COR-L47 (cell line): ENCODE data around the gene GPNMB.
"Not testable (repeated sequence)": the region's sequence is repeated elsewhere in the genome, so short reads cannot be mapped to it uniquely, and the experiment has no call there.

Experiments used
- DNase-seq: peaks from one replicate; lab custom pipeline; 2025; lab: John Stamatoyannopoulos, UW

Gene GPNMB

DNA sequence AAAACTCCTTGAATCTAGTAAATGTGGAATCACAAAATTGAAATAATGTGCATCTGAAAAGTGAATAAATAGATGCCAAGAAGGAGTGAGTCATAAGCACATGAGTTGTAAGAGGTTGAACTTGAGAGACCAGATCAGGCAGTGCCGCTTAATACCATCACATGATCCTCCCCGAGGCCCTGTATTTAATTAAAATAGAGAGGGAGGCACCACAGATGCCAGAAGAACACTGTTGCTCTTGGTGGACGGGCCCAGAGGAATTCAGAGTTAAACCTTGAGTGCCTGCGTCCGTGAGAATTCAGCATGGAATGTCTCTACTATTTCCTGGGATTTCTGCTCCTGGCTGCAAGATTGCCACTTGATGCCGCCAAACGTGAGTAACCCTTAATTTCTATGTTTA is at the start of gene GPNMB:
TSS of gene GPNMB (plus strand) at position 221 of the 400 bp plus-strand sequence. CDS start at position 304, 83 bp downstream.
- no peak for DNase-seq

GRCh38 chr7:23197745-23198144 is 48.8 kb upstream of the GPNMB start:
- DNase-seq, result not testable (repeated sequence)

DNA sequence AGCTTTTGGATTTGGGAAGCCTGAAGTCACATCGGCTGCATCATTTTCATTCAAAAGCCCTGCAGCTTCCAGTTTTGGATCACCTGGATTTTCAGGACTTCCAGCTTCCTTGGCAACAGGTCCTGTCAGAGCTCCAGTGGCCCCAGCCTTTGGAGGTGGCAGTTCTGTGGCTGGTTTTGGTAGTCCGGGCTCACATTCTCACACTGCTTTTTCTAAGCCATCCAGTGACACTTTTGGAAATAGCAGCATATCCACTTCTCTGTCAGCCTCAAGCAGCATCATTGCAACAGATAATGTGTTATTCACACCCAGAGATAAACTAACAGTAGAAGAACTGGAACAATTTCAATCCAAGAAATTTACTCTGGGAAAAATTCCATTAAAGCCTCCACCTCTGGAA is 46.2 kb upstream of the GPNMB start:
- no peak for DNase-seq

GRCh38 chr7:23204241-23204640 is 42.3 kb upstream of the GPNMB start:
- DNase-seq, result no peak

DNA sequence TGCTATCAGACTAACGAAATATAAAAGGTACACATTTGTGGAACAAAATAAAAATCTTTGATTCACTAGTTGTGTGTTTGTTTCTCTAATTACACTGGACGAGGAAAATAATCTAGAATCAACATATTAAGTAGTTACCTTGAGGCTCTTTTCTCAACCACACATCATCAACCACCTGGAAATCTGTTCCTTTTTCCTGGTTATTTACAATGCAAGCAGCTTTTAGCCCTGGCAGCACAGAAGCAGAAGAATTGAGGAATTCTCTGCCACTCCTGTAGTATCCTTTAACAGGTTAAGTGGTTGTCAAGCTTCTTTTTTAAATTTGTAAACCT is 41.0 kb upstream of the GPNMB start:
- no peak for DNase-seq

DNA sequence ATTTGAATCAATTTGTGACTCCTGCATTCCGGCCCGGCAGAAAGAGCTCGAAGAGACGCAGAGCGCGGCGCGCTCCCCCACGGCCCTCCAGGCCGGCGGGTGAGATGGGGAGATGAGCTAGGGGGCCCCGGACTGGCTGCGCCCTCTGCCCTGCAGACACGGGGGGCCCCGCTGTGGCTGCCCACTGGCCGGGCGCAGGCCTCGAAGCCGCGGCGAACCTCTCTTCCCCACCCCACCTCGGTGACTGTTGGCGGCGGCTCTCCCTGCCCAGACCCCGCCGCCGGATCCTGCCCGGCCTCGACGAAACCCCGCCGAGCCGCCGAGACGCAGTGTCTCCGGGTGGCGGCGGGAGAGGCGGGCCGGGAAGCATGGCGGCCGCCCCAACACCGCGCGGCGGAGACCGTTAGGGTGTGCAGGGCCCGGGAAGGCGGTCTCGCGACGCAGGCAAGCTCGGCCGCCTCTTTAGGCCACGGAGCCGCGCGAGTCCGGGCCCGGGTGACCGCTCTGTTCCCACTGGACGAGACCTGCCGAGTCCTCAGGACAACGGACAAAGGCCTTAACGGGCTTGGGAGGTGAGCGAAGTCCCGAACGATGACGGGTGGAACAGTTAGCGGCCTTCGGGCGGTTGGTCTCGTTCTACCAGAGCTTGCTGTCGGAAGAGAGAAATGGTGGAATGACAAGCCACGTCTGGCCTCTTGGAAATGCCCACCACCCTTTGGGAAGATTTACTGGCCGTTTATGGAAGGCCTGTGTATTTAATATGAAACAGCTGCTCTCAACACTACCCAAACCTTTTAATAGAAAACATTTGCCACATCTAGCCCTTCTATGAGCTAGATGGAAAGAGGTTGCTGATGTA is 40.4 kb upstream of the GPNMB start:
- no peak for DNase-seq

GRCh38 chr7:23207021-23207420 is 39.6 kb upstream of the GPNMB start:
- DNase-seq, result no peak

GRCh38 chr7:23207884-23208283 is 38.7 kb upstream of the GPNMB start:
- no peak for DNase-seq

- no peak for DNase-seq
Measured at GRCh38 chr7:23208316-23208715, 38.3 kb upstream of the GPNMB start.

DNA sequence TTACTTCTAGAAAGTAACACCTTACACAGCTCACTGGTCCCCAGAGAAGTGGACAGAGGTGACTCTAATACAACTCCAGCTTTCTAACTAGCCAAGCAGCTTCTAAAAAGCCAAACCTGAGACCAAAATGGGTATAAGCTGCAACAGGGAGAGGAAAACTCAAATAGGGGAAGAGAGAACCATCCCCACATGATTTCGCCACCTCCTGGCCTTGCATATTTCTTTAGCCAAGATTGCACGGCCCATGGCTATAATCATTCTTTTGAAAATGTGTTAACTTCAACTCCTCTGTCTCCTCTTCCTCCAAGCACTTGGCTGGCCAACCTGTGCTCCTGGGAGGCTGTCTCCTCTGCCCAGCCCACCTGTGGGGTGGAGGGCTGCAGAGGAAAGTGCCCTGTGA is 36.1 kb upstream of the GPNMB start:
- DNase-seq, result no peak

GRCh38 chr7:23211589-23211988 is 35.0 kb upstream of the GPNMB start:
- no peak for DNase-seq

DNA sequence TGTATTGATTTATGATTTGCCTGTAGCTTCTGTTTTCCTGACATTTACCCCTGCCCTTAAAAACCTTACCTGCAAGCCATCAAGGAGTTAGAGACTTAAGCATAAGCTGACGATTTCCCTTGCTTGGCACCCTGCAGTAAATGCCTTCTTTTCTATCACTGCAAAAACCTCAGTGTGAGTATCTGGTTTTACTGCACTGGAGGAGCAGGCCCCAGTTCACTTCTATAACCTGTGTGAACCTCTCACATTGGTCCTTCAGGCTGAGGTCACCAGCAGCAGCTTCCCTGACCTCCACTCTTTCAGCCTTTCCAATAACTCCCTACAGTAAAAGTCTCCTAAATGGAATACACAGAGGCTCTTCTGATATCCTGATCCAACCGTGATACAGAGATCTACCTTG is 34.2 kb upstream of the GPNMB start:
- no peak for DNase-seq

DNA sequence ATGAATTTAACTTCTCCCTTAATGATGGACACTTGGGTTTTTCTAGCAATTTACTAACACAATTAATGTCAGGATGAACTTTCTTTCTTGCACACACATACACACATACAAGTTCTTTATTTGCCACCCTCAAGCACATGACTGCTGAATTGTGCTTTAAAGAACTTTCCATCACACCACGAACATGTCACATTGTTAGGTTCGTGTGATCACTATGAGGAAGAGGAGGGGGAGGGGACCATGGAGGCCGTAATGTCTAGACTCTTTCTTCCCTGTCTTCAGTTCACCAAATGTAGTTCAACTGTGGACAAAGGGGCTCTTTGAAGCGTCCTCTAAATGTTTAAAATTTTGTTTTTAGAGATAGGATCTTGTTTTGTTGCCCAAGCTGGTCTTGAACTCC is 33.7 kb upstream of the GPNMB start:
- DNase-seq, result no peak

DNA sequence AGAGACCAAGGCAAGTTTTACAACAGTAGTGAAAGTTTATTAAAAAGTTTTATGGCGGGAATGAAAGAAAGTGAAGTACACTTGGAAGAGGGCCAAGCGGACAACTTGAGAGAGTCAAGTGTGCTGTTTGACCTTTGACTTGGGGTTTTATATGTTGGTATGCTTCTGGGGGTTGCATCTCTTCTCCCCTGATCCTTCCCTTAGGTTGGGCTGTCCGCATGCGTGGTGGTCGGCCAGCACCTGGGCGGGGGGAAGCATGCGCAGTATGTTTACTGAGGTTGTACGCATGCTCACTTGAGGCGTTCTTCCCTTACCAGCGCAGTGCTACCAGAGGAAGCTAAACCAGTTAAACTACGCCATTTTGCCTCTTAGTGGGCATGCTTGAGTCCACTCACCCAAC is 32.8 kb upstream of the GPNMB start:
- DNase-seq, result no peak

DNA sequence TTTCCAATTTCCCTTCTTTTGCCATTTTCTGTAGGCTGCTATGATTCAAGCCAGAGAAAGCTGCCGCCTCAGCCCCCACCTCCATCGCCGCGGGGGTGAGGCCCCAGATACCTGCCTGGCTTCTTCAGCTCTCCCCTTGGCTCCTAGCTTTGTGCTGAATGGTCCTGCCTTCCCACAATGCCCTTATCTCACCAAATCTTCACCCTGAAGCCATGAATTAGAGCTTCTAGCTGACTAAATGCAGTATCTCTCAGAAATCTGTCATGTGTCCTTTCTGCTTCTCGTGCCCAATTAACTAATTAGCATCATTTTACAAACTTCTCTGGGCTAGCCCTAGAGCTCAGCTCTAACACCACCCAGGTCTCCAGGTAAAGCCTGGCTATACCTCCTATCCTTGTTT is 32.2 kb upstream of the GPNMB start:
- DNase-seq, result no peak

- DNase-seq, result no peak
Measured at GRCh38 chr7:23214938-23215337, 31.6 kb upstream of the GPNMB start.

GRCh38 chr7:23216021-23216420 is 30.6 kb upstream of the GPNMB start:
- DNase-seq, result no peak

- no peak for DNase-seq
Measured at GRCh38 chr7:23218196-23218595, 28.4 kb upstream of the GPNMB start.

DNA sequence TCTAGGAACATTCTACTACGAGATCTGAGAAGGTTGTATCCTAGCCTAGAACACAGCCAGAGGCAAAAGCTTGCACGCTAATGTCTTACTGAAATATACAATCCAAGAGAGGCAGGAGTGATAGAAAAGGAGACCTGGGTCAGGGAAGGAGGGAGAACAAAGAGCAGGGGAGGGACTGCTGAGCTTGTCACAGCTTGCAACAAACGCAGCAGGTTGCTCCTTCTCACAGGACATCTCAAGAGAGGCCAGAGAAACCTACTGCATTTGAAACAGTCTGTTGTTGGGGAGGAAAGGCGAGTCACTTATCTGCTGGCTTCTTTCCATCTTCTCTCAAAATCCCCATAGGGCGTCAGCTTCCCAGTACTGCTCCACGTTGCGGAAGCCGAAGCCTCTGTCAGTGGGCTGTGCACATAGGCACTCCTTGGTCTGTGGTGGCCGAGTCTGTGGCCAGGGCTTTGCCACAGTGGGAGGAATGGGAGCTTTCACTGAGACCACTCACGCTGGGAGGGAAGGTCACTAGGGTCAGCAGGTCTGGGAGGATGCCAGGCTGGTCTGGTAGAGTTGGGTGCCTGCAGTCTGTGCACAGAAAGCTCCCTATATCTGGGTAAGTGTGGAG is 25.8 kb upstream of the GPNMB start:
- DNase-seq, result no peak

DNA sequence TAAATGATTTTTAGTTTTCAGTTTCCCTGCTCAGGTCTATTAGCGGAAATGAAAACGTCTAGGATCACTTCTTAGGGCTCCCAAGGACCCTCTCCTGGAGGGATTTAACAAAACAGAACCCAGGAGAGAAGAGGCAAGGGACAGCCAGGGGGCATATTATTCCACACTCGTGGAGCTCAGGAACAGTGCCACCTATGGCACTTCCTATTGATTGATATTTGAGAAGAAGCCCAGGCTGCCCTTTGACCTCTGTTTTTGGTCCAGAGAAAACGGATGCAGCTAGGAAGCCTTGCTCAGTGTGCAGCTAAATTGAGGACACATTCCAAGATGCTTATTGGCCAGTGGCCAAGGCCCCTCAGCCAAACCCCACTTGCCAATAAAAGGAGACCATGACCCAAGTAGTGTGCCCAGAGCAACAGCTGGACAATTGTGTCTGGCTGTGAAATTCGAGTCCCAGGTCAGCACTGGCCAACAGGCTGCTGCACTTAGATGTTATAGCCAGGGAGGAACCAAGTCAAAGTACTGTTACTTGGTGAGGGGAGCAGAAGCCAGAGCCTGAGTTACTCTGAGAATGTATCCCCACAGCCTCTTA is 24.0 kb upstream of the GPNMB start:
- DNase-seq, result no peak

GRCh38 chr7:23224364-23224763 is 22.2 kb upstream of the GPNMB start:
- DNase-seq, result not testable (repeated sequence)

DNA sequence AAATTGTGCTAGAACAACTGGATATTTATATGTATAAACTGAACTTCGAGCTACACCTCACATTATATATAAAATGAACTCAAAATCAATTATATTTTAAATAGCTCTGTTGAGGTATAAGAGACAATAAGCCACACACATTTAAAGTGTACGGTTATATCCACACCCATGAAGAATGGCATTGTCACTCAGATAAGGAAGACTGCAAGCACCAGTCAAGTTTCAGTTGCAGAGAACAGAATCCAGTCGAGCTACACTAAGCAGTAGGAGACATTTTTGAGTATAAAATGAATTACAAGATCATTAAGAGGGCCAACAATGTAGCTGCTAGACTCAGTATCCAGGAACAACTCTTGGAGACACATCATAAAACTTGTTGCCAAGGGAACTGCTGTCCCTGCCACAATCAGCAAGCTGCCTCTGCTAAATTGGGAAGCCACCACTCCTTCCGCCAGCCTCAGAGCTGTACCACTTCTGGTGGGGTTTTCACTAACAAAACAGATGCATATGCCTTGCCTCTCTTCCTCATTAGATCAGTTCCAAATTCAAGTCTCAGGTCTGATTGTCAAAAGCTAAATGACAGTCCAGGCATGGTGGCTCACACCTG is 19.6 kb upstream of the GPNMB start:
- no peak for DNase-seq

- DNase-seq, result no peak
Measured at GRCh38 chr7:23228412-23228811, 18.2 kb upstream of the GPNMB start.
